ENCODE measurements around the gene BARX2.

BARX2 gene

DNA sequence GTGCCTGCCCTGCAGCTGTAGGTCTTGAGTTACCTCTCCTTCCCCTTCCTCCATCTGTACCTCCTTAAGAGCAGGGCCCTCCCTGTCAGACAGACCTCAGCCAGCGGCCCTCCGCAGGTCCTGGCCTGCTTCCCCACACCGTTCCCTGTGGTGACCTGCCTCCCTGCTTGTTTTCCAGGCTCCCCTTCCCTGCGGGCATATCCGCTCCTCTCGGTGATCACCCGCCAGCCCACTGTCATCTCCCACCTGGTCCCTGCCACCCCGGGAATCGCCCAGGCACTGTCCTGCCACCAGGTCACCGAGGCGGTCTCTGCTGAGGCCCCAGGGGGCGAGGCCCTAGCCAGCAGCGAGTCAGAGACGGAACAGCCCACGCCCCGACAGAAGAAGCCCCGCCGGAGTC lies 60.9 kb downstream of the BARX2 start:
- no peak for DNase-seq (ENCODE audit: low read depth in 2 of 2)

DNA sequence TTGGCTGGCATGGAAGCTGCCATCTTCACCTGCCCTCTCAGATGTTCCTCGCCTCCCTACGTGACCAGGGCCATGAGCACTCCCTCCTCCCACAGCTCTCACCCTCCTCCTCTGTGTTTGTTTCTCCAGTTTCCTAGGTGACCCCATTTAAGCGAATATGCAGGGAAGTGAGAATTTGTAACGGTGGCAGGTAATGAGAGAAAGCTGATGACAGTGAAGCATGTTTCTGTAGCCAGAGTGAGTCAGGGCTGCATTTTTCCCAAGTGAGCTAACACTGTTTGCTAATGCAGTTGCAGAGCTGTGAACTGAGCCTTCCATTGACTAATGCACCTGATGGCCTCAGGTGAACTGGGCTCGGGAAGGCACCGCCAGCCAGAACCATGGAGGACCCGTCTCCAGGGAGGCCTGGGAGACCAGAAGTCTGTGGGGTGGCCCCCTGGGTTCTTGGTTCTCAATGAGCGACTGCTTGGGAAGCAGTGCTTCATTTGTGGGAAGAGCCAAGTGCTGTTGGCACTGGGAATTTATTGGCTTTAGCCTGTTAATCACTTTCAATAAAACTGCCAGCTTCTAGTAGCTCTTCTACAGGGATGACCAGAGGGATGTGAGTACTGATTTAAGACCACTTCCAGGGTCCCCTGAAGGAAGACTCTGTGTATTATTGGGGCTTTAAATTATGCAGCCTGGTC lies 64.5 kb downstream of the BARX2 start:
- DNase-seq (ENCODE audit: low read depth in 2 of 2): no peak

DNA sequence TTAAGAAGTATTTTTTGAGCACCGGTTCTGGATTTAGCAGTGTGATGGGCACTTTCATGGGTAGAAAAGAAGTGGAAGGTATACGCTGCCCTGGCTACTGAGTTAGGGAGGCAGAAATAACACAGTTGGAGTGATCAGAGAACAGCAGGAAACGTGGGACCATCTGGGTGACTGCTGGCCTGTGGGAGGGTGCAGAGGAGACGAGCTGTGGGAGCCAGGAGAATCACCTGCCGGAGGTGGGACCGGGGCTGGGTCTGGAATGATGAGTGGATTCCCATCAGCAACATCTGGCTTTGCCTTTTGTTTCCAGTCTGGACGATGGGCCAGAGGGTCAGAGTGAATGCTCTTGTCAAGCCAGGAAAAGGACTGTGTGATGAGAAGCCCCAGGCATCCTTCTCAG lies 66.5 kb downstream of the BARX2 start:
- DNase-seq (ENCODE audit: low read depth in 2 of 2): no peak

DNA sequence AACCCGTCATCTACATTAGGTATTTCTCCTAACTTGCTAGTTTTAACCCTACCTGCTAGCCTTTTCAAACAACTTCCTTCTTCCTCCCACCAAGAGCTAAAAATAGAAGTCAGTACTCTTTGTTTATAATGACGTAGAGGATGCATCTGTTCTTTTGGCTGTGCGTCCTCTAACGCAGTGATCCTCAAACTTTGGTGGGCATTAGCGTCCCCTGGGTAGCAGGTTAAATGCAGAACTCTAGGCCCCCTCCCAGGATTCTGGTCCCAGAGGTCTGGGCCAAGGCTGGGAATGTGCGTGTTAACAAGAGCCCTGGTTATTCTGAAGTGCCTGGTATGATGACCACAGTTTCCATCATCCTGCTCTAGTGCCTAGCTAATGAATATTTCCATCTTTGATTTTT lies 67.6 kb downstream of the BARX2 start:
- DNase-seq (ENCODE audit: low read depth in 2 of 2): no peak

DNA sequence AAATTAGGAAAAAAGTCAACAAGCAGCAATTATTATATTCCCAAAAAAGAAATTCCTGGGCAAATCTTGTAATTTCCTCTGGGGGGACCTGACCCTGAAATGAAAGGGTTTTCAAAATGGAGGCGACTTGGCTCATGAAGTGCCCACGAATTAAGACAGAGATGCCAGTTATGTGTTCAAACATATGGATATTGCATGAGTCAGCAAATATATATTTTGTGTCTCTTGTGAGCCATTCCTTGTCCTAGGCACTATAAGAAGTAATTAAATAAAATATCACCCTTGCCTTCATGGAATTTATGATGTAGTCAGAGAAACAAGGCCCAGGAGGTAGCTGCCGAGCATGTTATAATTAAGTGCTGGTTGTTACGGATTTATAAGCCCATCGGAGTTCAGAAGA lies 68.6 kb downstream of the BARX2 start:
- no peak for DNase-seq (ENCODE audit: low read depth in 2 of 2)

DNA sequence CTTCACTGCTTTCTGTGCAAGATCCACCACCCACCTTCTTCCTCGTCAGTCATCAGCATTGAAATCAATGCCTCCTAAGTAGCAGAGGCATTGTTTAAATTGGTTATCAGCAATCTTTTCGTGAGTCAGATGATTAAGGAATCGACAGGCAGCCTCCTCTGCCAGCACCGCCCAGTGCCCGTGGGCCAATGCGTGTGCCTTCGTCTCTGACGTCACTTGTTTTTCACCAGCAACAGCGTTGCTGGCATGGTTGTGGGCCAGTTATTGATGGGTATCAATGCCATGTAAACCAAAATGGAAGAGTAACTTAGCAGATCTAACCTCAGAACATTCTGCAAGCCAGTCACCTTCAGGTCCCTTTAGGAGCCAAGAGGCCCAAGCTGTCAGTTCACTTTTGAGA lies 69.6 kb downstream of the BARX2 start:
- no peak for DNase-seq (ENCODE audit: low read depth in 2 of 2)

DNA sequence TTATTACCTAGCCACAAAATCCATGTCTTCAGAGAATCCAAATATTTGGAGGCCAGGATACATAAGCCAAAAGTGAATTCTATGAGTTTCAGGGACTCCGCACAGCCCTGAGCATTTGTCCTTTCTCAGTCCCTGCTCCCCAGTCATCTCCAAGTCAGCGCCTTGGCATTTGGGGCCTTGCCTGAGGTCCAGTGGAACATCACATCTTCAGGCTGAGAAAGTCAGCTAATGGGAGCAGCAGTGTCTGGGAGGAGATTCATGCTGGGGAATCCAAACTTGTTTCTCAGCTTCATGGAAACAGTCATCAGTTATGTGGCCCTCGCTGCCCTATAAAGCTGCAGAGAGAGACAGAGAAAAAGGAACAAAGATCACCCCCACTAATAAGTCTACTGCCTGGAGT lies 70.9 kb downstream of the BARX2 start:
- DNase-seq (ENCODE audit: low read depth in 2 of 2): no peak

DNA sequence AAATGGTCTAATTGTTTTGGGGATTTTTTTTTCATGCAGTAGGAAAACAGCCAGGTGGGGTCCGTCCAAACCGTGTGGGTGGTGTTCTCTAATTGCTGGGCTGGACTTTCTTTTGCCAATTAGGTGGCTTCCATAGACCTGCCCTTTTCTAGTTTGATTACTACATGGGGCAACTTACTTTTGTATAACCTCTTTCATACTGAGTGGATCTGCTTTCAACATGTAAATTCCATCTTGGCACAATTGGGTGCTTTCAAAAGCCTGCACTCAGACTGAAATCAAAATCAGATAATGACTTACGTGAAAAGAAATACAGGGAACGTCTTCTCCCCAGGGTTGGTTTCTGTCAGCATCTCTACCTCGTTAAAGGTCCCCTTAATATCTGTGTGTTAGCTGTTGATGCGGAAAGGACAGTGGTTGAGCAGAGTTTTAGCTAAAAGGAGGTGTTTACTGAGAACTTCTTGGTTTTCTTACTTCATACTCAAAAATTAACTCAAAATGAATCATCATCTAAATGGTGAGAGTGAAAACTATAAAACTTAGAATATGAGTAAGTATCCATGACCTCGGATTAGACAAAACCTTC lies 72.1 kb downstream of the BARX2 start:
- DNase-seq (ENCODE audit: low read depth in 2 of 2): no peak

DNA sequence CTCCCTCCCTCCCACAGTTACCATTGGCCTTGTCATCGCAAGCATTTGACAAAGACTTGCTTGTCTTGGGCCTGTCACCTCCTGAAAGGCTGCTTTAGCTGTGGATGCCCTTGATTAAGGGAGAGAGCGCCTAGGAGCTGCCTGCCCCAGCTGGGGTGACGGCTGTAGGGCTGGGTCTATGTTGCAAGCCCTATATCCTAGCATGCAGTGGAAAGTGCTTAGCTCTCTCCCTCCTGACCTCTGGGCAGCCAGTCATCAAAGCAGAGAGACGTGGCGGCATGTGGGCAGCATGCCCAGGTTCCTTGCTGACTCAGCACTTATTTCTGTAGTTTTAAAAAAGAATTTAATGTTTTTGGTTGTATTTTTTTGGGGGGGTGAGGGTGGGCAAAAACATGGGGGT lies 75.9 kb downstream of the BARX2 start:
- no peak for DNase-seq (ENCODE audit: low read depth in 2 of 2)

DNA sequence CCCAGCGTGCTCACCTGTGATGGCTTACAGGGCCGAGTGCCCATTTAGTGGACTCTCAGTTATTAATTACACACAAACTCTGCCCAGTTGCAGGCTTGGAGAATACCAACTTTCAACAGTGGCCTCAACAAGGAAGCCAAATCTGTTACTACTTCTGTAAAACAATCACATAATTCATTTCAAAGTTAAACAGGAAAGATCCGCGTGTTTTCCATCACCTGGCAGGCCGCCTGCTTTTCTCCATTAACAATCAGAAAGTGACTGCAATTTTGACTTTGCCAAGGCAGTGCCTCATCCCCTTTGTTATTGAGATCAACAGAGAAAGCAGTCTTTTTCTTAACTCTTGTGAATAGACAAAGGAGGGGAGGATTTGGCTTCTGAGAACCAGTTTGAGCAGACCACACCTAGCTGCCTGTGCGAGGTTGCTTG lies 77.7 kb downstream of the BARX2 start:
- no peak for DNase-seq (ENCODE audit: low read depth in 2 of 2)

DNA sequence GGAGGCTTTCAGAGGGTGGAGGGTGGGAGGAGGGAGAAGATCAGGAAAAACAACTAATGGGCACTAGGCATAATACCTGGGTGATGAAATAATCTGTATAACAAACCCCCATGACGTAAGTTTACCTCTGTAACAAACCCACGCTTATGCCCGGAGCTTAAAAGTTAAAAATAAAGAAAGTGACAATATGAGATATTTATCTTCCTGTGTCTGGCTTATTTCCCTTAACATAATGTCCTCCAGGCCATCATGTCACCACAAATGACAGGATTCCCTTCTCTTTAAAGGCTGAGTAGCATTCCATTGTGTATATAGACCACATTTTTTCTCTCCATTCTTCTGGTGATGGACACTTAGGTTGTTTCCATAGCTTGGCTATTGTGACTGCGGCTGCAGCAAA lies 79.5 kb downstream of the BARX2 start:
- no peak for DNase-seq (ENCODE audit: low read depth in 2 of 2)

DNA sequence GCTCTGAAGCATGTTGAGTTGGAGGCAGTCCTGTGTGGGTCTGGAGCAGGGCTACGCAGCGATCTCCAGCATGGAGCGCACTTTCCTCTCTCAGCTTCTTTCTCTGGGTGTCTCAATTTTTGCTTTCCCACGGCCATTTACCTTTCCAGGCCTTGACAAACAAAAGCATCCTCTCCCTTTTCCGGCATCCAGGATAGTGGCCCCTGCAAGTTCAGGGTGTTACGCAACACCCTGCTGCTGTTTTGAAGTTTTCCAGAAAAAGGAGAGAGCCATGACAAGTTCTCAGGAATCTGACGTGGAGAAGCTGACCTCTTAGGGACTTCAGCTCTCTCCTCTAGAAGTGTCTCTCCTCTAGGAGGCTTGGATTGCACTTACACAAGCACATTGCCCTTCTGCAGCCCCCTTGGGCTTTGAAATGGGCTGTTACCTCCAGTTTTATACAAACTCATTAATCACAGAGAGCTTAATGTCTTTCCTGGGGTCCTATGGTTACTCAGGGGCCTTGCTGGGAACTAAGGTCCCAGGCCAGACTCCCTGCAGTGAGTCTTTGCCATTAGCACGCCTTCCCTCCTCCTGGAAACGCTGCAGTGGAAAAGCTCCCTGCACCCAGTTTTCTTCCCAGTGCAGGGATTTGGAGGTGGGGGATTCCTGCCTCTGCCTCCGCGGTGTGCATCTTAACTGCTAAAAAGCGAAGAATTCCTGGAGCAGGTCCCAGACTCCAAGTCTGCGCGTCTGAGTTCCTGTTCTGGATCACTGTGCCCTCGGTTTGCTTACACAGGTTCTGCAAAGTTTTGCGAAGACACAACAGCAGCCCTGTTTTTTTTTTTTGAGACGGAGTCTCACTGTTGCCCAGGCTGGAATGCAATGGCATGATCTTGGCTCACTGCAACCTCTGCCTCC lies 80.4 kb downstream of the BARX2 start:
- DNase-seq (ENCODE audit: low read depth in 2 of 2): no peak

DNA sequence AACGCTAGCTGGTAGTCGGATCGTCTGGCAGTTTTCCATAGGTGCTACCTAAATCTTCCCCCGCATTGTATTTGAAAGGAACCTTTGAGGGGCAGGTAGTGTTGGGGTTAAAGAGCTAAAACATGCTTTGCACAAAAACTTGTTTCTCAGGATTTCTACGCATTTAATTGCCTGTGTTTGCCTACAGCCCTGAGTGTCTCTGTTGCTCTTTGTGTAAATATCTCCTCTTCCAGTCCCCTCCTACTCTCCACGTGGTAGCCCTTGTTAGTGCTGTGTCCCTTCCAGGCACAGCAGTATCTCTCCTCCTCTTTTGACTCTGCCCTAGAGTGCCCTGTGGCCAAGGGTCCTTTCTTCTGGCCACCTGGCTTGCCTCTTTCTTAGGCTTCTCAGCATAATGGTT lies 81.7 kb downstream of the BARX2 start:
- no peak for DNase-seq (ENCODE audit: low read depth in 2 of 2)

DNA sequence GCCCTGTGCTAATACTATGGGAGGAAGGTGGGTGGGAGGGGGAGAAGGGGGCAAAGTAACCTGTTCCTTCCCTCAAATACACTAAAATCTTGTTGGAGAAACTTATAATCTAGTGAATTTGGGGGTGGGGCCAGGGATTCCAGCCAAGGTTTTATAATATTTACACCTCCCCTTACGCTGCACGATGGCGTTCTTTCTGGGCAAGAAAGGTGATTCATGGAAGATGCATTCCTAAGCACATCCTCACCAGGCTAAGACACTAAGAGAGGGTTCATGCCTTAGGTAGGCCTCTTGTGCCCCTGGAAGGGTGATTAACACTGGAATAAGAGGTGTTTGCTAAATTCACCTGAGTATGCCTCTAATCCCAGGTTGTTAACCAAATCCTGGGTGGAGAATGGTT lies 82.6 kb downstream of the BARX2 start:
- DNase-seq (ENCODE audit: low read depth in 2 of 2): no peak

DNA sequence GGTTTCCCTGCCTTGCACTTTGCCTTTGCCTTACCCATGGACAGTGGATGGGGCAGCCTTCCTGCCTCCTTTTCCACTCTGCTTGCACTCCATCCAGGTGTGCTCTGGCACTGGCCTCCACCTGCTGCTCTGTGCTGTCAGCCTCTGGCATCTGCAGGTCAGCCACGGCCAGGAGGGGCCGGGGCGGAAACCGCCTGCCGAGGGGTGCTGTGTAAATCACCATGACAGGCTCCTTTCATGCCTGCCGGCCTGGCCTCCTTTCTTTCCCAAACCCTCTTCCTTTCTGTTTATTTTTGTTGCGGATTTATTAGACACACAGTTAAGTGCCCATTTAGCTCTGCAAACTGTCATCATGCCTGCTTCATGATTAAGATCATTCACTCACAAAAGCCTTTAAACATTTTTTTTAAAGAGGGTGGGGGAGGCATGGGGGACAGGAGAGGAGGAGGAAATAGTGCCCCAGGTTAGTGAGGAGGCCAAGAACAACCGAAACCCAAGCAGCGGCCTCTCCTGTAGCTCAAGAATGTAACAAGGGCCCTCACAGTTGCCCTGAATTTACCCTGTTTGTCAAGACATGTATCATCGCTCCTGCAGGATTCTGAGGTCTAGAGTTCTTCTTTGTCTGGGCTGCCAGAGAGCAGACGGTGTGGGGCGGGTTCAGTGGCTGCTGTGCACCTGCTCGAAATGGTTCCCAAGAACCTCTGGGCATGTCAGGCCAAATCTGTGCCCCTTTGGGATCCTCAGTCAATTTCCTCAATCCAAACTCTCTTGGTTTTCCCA lies 83.3 kb downstream of the BARX2 start:
- no peak for DNase-seq (ENCODE audit: low read depth in 2 of 2)

DNA sequence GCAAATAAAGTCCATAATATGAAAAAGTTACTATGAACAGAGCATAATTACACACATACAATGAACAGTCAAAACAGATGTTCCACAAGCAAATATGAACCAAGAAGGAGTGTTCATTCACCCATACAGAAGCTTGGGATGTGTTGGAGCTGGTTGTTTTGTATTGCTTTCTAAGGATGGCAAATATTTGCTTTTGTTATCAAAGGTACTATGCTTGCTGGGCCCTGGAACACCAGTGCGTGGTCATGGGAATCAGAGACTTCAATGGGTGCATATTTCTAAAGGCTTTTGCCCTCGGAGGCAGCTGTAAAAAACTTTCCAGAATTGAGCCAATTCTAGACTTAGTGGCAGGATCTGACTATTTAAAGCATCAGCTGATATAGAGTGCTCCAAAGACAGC lies 85.1 kb downstream of the BARX2 start:
- no peak for DNase-seq (ENCODE audit: low read depth in 2 of 2)

DNA sequence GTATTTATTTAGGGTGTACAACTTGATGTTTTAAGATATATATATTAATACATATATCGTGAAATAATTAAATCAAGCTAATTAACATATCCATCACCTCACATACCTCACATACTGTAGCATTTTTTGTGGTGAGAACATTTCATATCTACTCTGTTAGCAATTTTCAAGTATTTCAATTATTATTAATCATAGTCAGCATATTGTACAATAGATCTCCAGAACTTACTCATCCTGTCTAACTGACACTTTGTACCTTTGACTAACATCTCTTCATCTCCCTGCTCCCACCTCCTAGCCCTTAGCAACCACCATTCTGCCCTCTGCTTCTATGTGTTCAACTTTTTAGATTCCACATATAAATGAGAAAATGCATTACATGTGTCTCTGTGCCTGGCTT lies 108.4 kb downstream of the BARX2 start:
- DNase-seq (ENCODE audit: low read depth in 2 of 2): no peak

DNA sequence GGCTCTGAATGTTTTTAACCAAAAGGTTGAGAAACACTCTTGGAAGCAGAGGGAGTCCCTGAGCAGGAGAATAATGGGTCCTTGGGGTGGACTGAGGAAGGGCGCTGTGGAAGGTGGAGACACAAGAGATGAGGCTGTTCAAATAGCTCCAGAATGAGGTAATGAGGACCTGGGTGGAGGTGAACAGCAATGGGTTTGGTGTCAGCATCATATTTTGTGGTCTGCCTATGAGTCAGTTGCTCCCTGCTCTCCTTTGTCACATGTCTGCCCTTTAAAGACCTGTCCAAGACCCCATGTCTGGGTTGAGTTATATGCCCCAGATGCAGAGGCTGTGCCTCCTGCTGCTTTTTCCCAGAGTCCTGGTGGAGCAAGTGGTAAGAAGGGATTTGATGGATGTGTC lies 113.6 kb downstream of the BARX2 start:
- no peak for DNase-seq (ENCODE audit: low read depth in 2 of 2)

DNA sequence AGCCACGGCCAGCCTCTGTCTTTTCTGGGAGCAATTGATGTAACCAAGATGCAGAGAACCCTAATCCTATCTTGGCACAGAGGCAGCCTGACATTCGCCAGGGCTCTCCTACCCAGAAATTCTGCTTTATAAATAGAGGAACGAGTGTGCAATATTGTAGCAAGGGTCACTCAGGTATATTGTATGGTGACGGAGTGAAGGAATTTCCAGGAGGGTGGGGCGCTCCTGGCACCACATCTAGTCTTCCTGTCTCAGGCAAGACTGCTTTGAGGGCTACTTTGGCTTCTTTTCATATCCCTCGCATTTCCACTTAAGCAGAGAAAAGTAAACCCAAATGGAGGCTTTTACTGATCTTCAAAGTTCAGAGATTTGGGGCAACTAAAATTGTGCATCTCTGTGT lies 114.4 kb downstream of the BARX2 start:
- DNase-seq (ENCODE audit: low read depth in 2 of 2): no peak

DNA sequence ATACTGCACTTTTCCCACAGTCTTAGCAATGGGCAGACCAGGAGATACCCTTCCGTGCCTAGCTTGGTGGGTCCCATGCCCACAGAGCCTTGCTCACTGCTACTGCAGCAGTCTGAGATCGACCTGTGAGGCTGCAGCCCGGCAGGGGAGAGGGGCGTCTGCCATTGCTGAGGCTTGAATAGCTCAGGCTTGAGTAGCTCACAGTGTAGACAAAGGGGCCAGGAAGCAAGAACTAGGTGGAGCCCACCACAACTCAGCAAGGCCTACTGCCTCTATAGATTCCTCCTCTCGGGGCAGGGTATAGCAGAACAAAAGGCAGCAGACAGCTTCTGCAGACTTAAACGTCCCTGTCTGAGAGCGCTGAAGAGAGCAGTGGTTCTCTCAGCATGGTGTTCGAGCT lies 118.1 kb downstream of the BARX2 start:
- no peak for DNase-seq (ENCODE audit: low read depth in 2 of 2)

Measured in stimulated activated CD8-positive, alpha-beta memory T cell treated with anti-CD3 and anti-CD28 coated beads, Interleukin-7, amount 100 ng/mL, for 4 hours (primary cell).